ENCODE data around the gene SRGAP1. TPM values are rescaled to one million over a fixed set of nuclear protein-coding genes. Genes with fewer than 3 reads are reported as not detected.

SRGAP1 gene
- total and polyA plus RNA-seq, 2 of the 13 experiments (the other 11 are each of a cell fraction or from before 2014, with no cell fraction given) = 1.6 to 3.4 TPM

- BruUV-seq (replicated peaks) = TSS peak; percentile 84
- intact Hi-C loops (cut with micrococcal nuclease; ENCODE audit: unreplicated experiment) = no loop called here
- ATAC-seq (no peak), DNase-seq (ENCODE audit: low spot score) (no peak), FAIRE-seq (no peak)
- no peaks in the 10 kb centered on the region for H3K27me3 ChIP-seq (ENCODE audit: control insufficient read depth in 1 of 2, insufficient read depth in 2 of 2, low read length in 2 of 2)
- ChIA-PET POLR2A (interaction anchor here (1.2 to 3.1 kb wide), 4 partner anchors 27 to 487 kb away, joined by 4 to 18 read pairs (median 12); partner anchors contain the start of genes SRGAP1 and XPOT), CTCF (ENCODE audit: low intra/inter-chr PET ratio, low total read pairs) (no interaction called here)
- H4K20me1 ChIP-seq (ENCODE audit: insufficient read depth, low read length) = no peaks in the 10 kb centered on the region
- no peaks in the 10 kb centered on the region for H3K36me3 ChIP-seq (replicated peaks in 1 of 2; ENCODE audit: control insufficient read depth in 1 of 2, insufficient read depth in 2 of 2, low read length in 2 of 2)
- in situ Hi-C loops (cut with HindIII; ENCODE audit: extremely low pct_ligation_motif_present, low pct_unique_long_range_greater_than_20kb) = no loop called here
- H2AFZ ChIP-seq (ENCODE audit: low read length) = no peak overlapping the region
- peak overlapping the region; percentile 20; the same call in 1 of the 2 replicates for H3K9ac ChIP-seq (ENCODE audit: insufficient read depth, low read depth, low read length)
- WGBS (ENCODE audit: low lambda C conversion rate) = 90% methylated on average over 3 of the region's 3 CpGs
- H3K9me3 ChIP-seq (ENCODE audit: low read length) = no peaks in the 10 kb centered on the region
- no peak overlapping the region for H3K4me3 ChIP-seq (replicated peaks in 1 of 3; ENCODE audit: insufficient read depth in 1 of 3, low read depth in 2 of 3, low read length in 3 of 3)
- peak overlapping the region; percentile 70 for H3K27ac ChIP-seq (ENCODE audit: extremely low read length, insufficient read depth, low read length)
- peaks cover 59% of the 10 kb centered on the region for H3K4me1 ChIP-seq (ENCODE audit: insufficient read depth, low read length)
- TF ChIP-seq GMEB2 (CRISPR knock-in tag; IDR thresholded peaks at IDR 0.05; ENCODE audit: low read depth) (no peak), MAFK (conservative IDR thresholded peaks at IDR 0.05 in 1 of 2, IDR thresholded peaks at IDR 0.05 in 1 of 2; ENCODE audit: low read length in 2 of 2) (peak in 1 of 2 experiments; percentile 35; a peak in 2 of 4 replicates)
- peak overlapping the region; percentile 73; the same call in 1 of the 2 replicates for H3K4me2 ChIP-seq (ENCODE audit: low read depth, low read length)
- no peaks in the 10 kb centered on the region for H3K79me2 ChIP-seq (ENCODE audit: insufficient read depth, low read length)
Observed at GRCh38 chr12:63917477-63917862, 73.0 kb downstream of the SRGAP1 start.

- H3K4me3 ChIP-seq (replicated peaks in 1 of 3; ENCODE audit: insufficient read depth in 1 of 3, low read depth in 2 of 3, low read length in 3 of 3) = peak overlapping the region; percentile 46 to 58 (median 57); a peak in 5 of 6 replicates
- H3K9me3 ChIP-seq (ENCODE audit: low read length) = no peaks in the 10 kb centered on the region
- H3K4me2 ChIP-seq (ENCODE audit: low read depth, low read length) = peak overlapping the region; percentile 73
- BruUV-seq (replicated peaks) = no TSS peak
- H3K79me2 ChIP-seq (ENCODE audit: insufficient read depth, low read length) = no peaks in the 10 kb centered on the region
- DNase-seq (ENCODE audit: low spot score) (peak; percentile 92), FAIRE-seq (peak; percentile 75), ATAC-seq (peak; percentile 86)
- CTCF ChIA-PET (ENCODE audit: low intra/inter-chr PET ratio, low total read pairs) = no interaction called here
- no peaks in the 10 kb centered on the region for H4K20me1 ChIP-seq (ENCODE audit: insufficient read depth, low read length)
- peak overlapping the region; percentile 70 for H3K27ac ChIP-seq (ENCODE audit: extremely low read length, insufficient read depth, low read length)
- no peaks in the 10 kb centered on the region for H3K36me3 ChIP-seq (replicated peaks in 1 of 2; ENCODE audit: control insufficient read depth in 1 of 2, insufficient read depth in 2 of 2, low read length in 2 of 2)
- in situ Hi-C loops (cut with HindIII; ENCODE audit: extremely low pct_ligation_motif_present, low pct_unique_long_range_greater_than_20kb) = no loop called here
- WGBS (ENCODE audit: low lambda C conversion rate) = 13% methylated on average over 10 of the region's 10 CpGs
- peaks cover 59% of the 10 kb centered on the region for H3K4me1 ChIP-seq (ENCODE audit: insufficient read depth, low read length)
- peak overlapping the region; percentile 61 for H3K9ac ChIP-seq (ENCODE audit: insufficient read depth, low read depth, low read length)
- no peaks in the 10 kb centered on the region for H3K27me3 ChIP-seq (ENCODE audit: control insufficient read depth in 1 of 2, insufficient read depth in 2 of 2, low read length in 2 of 2)
- intact Hi-C loops (cut with micrococcal nuclease; ENCODE audit: unreplicated experiment) = loop anchor here (1.0 to 2.0 kb wide), 2 partner anchors 27 to 73 kb away; no protein-coding TSS in a partner anchor
- H2AFZ ChIP-seq (ENCODE audit: low read length) = no peak overlapping the region
- POLR2A ChIA-PET = interaction anchor here (0.7 to 3.1 kb wide), 5 partner anchors 26 to 486 kb away, joined by 3 to 18 read pairs (median 10); partner anchors contain the start of genes SRGAP1 and XPOT
- TF ChIP-seq ZFX (CRISPR knock-in tag; IDR thresholded peaks at IDR 0.05; ENCODE audit: low read depth) = no peak
- peak; percentile 19; the same call in 1 of the 2 replicates for TF ChIP-seq JUNB (CRISPR knock-in tag; IDR thresholded peaks at IDR 0.05; ENCODE audit: borderline replicate concordance)
- TF ChIP-seq POLR2AphosphoS5 (IDR thresholded peaks at IDR 0.05; ENCODE audit: low read depth, low read length) = no peak
- TF ChIP-seq ZNF773 (CRISPR knock-in tag; IDR thresholded peaks at IDR 0.05; ENCODE audit: borderline replicate concordance) = no peak
- no peak for TF ChIP-seq U2AF2 (IDR thresholded peaks at IDR 0.05; ENCODE audit: low read depth, low read length)
- TF ChIP-seq SPEN (CRISPR knock-in tag; IDR thresholded peaks at IDR 0.05; ENCODE audit: low read depth) = no peak
- 0 out of 2 replicates have a peak, but pooled peaks have one; percentile 20 for TF ChIP-seq MED13 (CRISPR knock-in tag; IDR thresholded peaks at IDR 0.05)
- peak; percentile 47 for TF ChIP-seq ZNF362 (CRISPR knock-in tag; IDR thresholded peaks at IDR 0.05; ENCODE audit: borderline replicate concordance)
- TF ChIP-seq ZNF550 (CRISPR knock-in tag; IDR thresholded peaks at IDR 0.05; ENCODE audit: borderline replicate concordance) = no peak
- no peak for TF ChIP-seq BRD4 (CRISPR knock-in tag; IDR thresholded peaks at IDR 0.05)
- peak; percentile 30; the same call in 1 of the 2 replicates for TF ChIP-seq NR2C2 (CRISPR knock-in tag; IDR thresholded peaks at IDR 0.05; ENCODE audit: borderline replicate concordance)
- TF ChIP-seq KDM6A (CRISPR knock-in tag; IDR thresholded peaks at IDR 0.05; ENCODE audit: low read depth) = no peak
Observed at GRCh38 chr12:63917864-63918799, 73.6 kb downstream of the SRGAP1 start.
